PC-9 (cell line): ENCODE results near the gene C1orf105.

Experiments
- CTCF ChIP-seq: fragments of 200-600 bp; sonication (generic); conservative IDR thresholded peaks from 2 replicates; pipeline ENCODE4 v1.6.1; 2017; ENCODE audit warnings: mixed run types, antibody characterized with exemption, mild to moderate bottlenecking, moderate library complexity
- EZH2 ChIP-seq: fragments of 200-600 bp; sonication (generic); IDR thresholded peaks from 2 replicates; pipeline ENCODE4 v1.8.0; 2017; ENCODE audit warnings: antibody characterized with exemption, low read depth

GRCh38 chr1:172375211-172375631 lies 45.3 kb upstream of the C1orf105 start:
- no peak for TF ChIP-seq CTCF
- no peak for TF ChIP-seq EZH2
